HUES48 (cell line): Measurements from ENCODE around the gene MAN1C1.

Experiments
- H3K27ac ChIP-seq: one replicate; pipeline ENCODE4 v1.7.0; 2013; ENCODE audit warnings: low read depth, low read length, inconsistent platforms
- H3K27me3 ChIP-seq: 2 replicates; pipeline ENCODE4 v1.6.1; 2013; ENCODE audit warnings: mild to moderate bottlenecking, low read length; ENCODE audit not compliant: control insufficient read depth, insufficient read depth
- H3K36me3 ChIP-seq: 2 replicates; pipeline ENCODE4 v1.6.1; 2013; ENCODE audit warnings: low read length; ENCODE audit not compliant: control insufficient read depth, insufficient read depth
- H3K4me1 ChIP-seq: 2 replicates; pipeline ENCODE4 v1.6.1; 2013; ENCODE audit warnings: mild to moderate bottlenecking, low read length; ENCODE audit not compliant: control insufficient read depth, insufficient read depth
- H3K4me3 ChIP-seq: 2 replicates; pipeline ENCODE4 v1.5.1; 2013; ENCODE audit warnings: mild to moderate bottlenecking, low read depth, low read length
- H3K9ac ChIP-seq: 2 replicates; pipeline ENCODE4 v1.6.1; 2013; ENCODE audit warnings: mild to moderate bottlenecking, low read depth, low read length, moderate library complexity
- H3K9me3 ChIP-seq: 2 replicates; pipeline ENCODE4 v1.6.1; 2013; ENCODE audit warnings: low read length; ENCODE audit not compliant: control insufficient read depth, insufficient read depth

The MAN1C1 gene

GRCh38 chr1:25784575-25785051 is 168.0 kb downstream of the MAN1C1 start:
- Histone ChIP-seq H3K36me3 (no peaks in the 10 kb centered on the region), H3K4me1 (peaks cover 19% of the 10 kb centered on the region), H3K9ac (no peak overlapping the region), H3K27me3 (no peaks in the 10 kb centered on the region), H3K4me3 (no peak overlapping the region), H3K27ac (no peak overlapping the region), H3K9me3 (no peaks in the 10 kb centered on the region)

- no peak overlapping the region for H3K4me3 ChIP-seq
Measured at GRCh38 chr1:25785333-25786067, 168.9 kb downstream of the MAN1C1 start.

GRCh38 chr1:25786887-25787759 is 170.5 kb downstream of the MAN1C1 start:
- Histone ChIP-seq H3K4me1 (no peaks in the 10 kb centered on the region), H3K9ac (no peak overlapping the region), H3K4me3 (no peak overlapping the region), H3K27me3 (no peaks in the 10 kb centered on the region), H3K9me3 (no peaks in the 10 kb centered on the region), H3K36me3 (no peaks in the 10 kb centered on the region), H3K27ac (no peak overlapping the region)

More at GRCh38 chr1:25785333-25786067, 168.9 kb downstream of the MAN1C1 start:
- H3K27me3 ChIP-seq: no peaks in the 10 kb centered on the region
- no peak overlapping the region for H3K27ac ChIP-seq
- no peaks in the 10 kb centered on the region for H3K9me3 ChIP-seq
- peaks cover 10% of the 10 kb centered on the region for H3K4me1 ChIP-seq
- H3K36me3 ChIP-seq: no peaks in the 10 kb centered on the region
- H3K9ac ChIP-seq: no peak overlapping the region

- Histone ChIP-seq H3K9ac (no peak overlapping the region), H3K4me3 (no peak overlapping the region), H3K27me3 (no peaks in the 10 kb centered on the region), H3K27ac (no peak overlapping the region), H3K36me3 (no peaks in the 10 kb centered on the region), H3K4me1 (no peaks in the 10 kb centered on the region), H3K9me3 (no peaks in the 10 kb centered on the region)
Measured at GRCh38 chr1:25787760-25788166, 171.2 kb downstream of the MAN1C1 start.

- no peak overlapping the region for H3K27ac ChIP-seq
- H3K27me3 ChIP-seq: no peaks in the 10 kb centered on the region
- H3K4me1 ChIP-seq: no peaks in the 10 kb centered on the region
- no peaks in the 10 kb centered on the region for H3K36me3 ChIP-seq
- H3K4me3 ChIP-seq: no peak overlapping the region
- no peak overlapping the region for H3K9ac ChIP-seq
- no peaks in the 10 kb centered on the region for H3K9me3 ChIP-seq
Measured at GRCh38 chr1:25790472-25790871, 173.9 kb downstream of the MAN1C1 start.

- Histone ChIP-seq H3K27me3 (no peaks in the 10 kb centered on the region), H3K27ac (no peak overlapping the region), H3K9ac (no peak overlapping the region), H3K9me3 (no peaks in the 10 kb centered on the region), H3K4me1 (peaks cover 5% of the 10 kb centered on the region; the same call in 1 of the 2 replicates), H3K36me3 (no peaks in the 10 kb centered on the region), H3K4me3 (no peak overlapping the region)
Measured at GRCh38 chr1:25792115-25792514, 175.5 kb downstream of the MAN1C1 start.

GRCh38 chr1:25793585-25794170 is 177.1 kb downstream of the MAN1C1 start:
- Histone ChIP-seq H3K9ac (no peak overlapping the region), H3K4me1 (peaks cover 5% of the 10 kb centered on the region; the same call in 1 of the 2 replicates), H3K9me3 (no peaks in the 10 kb centered on the region), H3K36me3 (no peaks in the 10 kb centered on the region), H3K27me3 (no peaks in the 10 kb centered on the region), H3K27ac (no peak overlapping the region), H3K4me3 (no peak overlapping the region)

GRCh38 chr1:25794325-25794724 is 177.7 kb downstream of the MAN1C1 start:
- no peak overlapping the region for H3K4me3 ChIP-seq
- no peak overlapping the region for H3K27ac ChIP-seq
- no peak overlapping the region for H3K9ac ChIP-seq
- no peaks in the 10 kb centered on the region for H3K27me3 ChIP-seq
- H3K9me3 ChIP-seq: no peaks in the 10 kb centered on the region
- no peaks in the 10 kb centered on the region for H3K36me3 ChIP-seq
- H3K4me1 ChIP-seq: peaks cover 5% of the 10 kb centered on the region; the same call in 1 of the 2 replicates

GRCh38 chr1:25795211-25795610 is 178.6 kb downstream of the MAN1C1 start:
- Histone ChIP-seq H3K4me1 (peaks cover 5% of the 10 kb centered on the region; the same call in 1 of the 2 replicates), H3K4me3 (no peak overlapping the region), H3K27me3 (no peaks in the 10 kb centered on the region), H3K9me3 (no peaks in the 10 kb centered on the region), H3K36me3 (no peaks in the 10 kb centered on the region), H3K9ac (no peak overlapping the region), H3K27ac (no peak overlapping the region)

- Histone ChIP-seq H3K27me3 (no peaks in the 10 kb centered on the region), H3K27ac (no peak overlapping the region), H3K4me1 (peaks cover 5% of the 10 kb centered on the region; the same call in 1 of the 2 replicates), H3K4me3 (no peak overlapping the region), H3K9ac (no peak overlapping the region), H3K36me3 (no peaks in the 10 kb centered on the region), H3K9me3 (no peaks in the 10 kb centered on the region)
Measured at GRCh38 chr1:25795946-25796810, 179.6 kb downstream of the MAN1C1 start.
